ENCODE measurements around the gene NFE2L2. TPM values are rescaled to one million over a fixed set of nuclear protein-coding genes. Genes with fewer than 3 reads are reported as not detected.
A peak's percentile ranks its signal among the peaks of the same experiment; 100 is the strongest.
"Not testable (repeated sequence)": the region's sequence is repeated elsewhere in the genome, so short reads cannot be mapped to it uniquely, and the experiment has no call there.

Gene NFE2L2
- total RNA-seq, 1 donor from 2014 or later, result 105 TPM

GRCh38 chr2:177270531-177270930, 6.0 kb upstream of the NFE2L2 start:
- DNase-seq, result no peak
- Histone ChIP-seq H3K27me3 (ENCODE audit: low read depth) (no peaks in the 10 kb centered on the region), H3K4me3 (no peak overlapping the region), H3K4me1 (peaks cover 17% of the 10 kb centered on the region), H3K27ac (no peak overlapping the region), H3K36me3 (no peaks in the 10 kb centered on the region), H3K9me3 (no peaks in the 10 kb centered on the region)
- intact Hi-C loops (cut with DNase I), result no loop called here
- ATAC-seq, result no peak
- TF ChIP-seq CTCF (IDR thresholded peaks at IDR 0.05), result no peak

GRCh38 chr2:177268901-177269300, 4.4 kb upstream of the NFE2L2 start:
- Histone ChIP-seq H3K4me1 (peaks cover 21% of the 10 kb centered on the region), H3K36me3 (no peaks in the 10 kb centered on the region)
- no peak for ATAC-seq

GRCh38 chr2:177268187-177268871, 3.8 kb upstream of the NFE2L2 start:
- no peak for ATAC-seq
- intact Hi-C loops (cut with DNase I), result loop anchor here (10.0 kb wide), 1 partner anchor 104 kb away; no protein-coding TSS in a partner anchor
- no peak for TF ChIP-seq CTCF (IDR thresholded peaks at IDR 0.05)
- DNase-seq, result no peak
- Histone ChIP-seq H3K9me3 (no peaks in the 10 kb centered on the region), H3K36me3 (no peaks in the 10 kb centered on the region), H3K27ac (no peak overlapping the region), H3K4me3 (no peak overlapping the region), H3K27me3 (ENCODE audit: low read depth) (no peaks in the 10 kb centered on the region), H3K4me1 (peaks cover 21% of the 10 kb centered on the region)

More at GRCh38 chr2:177268901-177269300, 4.4 kb upstream of the NFE2L2 start:
- no peak for DNase-seq
- no peak for TF ChIP-seq CTCF (IDR thresholded peaks at IDR 0.05)
- Histone ChIP-seq H3K27ac (no peak overlapping the region), H3K27me3 (ENCODE audit: low read depth) (no peaks in the 10 kb centered on the region), H3K4me3 (no peak overlapping the region), H3K9me3 (no peaks in the 10 kb centered on the region)
- intact Hi-C loops (cut with DNase I), result loop anchor here (10.0 kb wide), 1 partner anchor 104 kb away; no protein-coding TSS in a partner anchor

DNA sequence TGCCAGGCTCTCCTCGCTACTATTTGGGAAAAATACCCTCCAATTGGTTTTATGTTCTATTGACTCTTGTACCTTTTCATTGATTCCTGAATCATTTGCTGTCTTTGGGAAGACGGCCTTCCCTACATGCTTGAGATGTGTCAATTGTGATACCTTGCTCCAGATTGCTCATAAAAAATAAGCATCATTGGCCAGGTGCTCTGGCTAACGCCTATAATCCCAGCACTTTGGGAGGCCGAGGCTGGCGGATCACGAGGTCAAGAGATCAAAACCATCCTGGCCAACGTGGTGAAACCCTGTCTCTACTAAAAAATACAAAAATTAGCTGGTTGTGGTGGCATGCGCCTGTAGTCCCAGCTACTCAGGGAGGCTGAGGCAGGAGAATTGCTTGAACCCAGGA, 2.4 kb upstream of the NFE2L2 start:
- H3K36me3 ChIP-seq; H3K4me3 ChIP-seq; H3K9me3 ChIP-seq; H3K27me3 ChIP-seq (ENCODE audit: low read depth); DNase-seq; ATAC-seq: not testable (repeated sequence)
- Histone ChIP-seq H3K27ac (peak overlapping the region; percentile 100), H3K4me1 (peaks cover 21% of the 10 kb centered on the region)
- intact Hi-C loops (cut with DNase I), result loop anchor here (10.0 kb wide), 1 partner anchor 102 kb away; no protein-coding TSS in a partner anchor

- Histone ChIP-seq H3K4me1 (peaks cover 27% of the 10 kb centered on the region), H3K4me3 (peak overlapping the region; percentile 94), H3K27me3 (ENCODE audit: low read depth) (no peaks in the 10 kb centered on the region), H3K27ac (peak overlapping the region; percentile 100), H3K9me3 (no peaks in the 10 kb centered on the region), H3K36me3 (no peaks in the 10 kb centered on the region)
- TF ChIP-seq CTCF (IDR thresholded peaks at IDR 0.05), result no peak
- DNase-seq (no peak), ATAC-seq (no peak)
- intact Hi-C loops (cut with DNase I), result loop anchor here (10.0 kb wide), 1 partner anchor 101 kb away; no protein-coding TSS in a partner anchor
Measured at GRCh38 chr2:177265824-177266817, 1.6 kb upstream of the NFE2L2 start.
